K562 (cell line): ENCODE data around the gene LTBP1. TPM values are rescaled to one million over a fixed set of nuclear protein-coding genes. Genes with fewer than 3 reads are reported as not detected.

Source experiments
- ATAC-seq: fragments of 200-7000 bp; cut with Tn5 transposase; 3 replicates; pipeline ENCODE4 v1.9.1; 2020; ENCODE audit warnings: moderate library complexity
- BruUV-seq: library from RNA; stranded (reverse); fragments of 400-500 nt; replicated peaks from 2 replicates; lab custom pipeline; 2021; lab: Mats Ljungman, UMichigan
- CTCF ChIA-PET: fragments of 300-600 bp; formaldehyde crosslinking; extraction: SDS; loops from one replicate; lab custom pipeline; 2021; ENCODE audit warnings: low intra/inter-chr PET ratio; lab: Yijun Ruan, JAX
- POLR2A ChIA-PET: fragments of 300-600, 350-650 bp; sonication (Branson Sonifier 250); formaldehyde crosslinking; extraction: SDS; loops from one replicate; lab custom pipeline; 2021; ENCODE audit warnings: antibody characterized with exemption, inconsistent platforms; lab: Yijun Ruan, JAX
- DNase-seq, 4 experiments: peaks; one replicate each; pipeline versions ENCODE4 v3.0.0 to v3.0.0-alpha.2; 2011 to 2018; ENCODE audit warnings: low spot score in 3 of 4, mixed read lengths in 3 of 4; ENCODE audit errors: extremely low read depth in 1 of 4
- FAIRE-seq: peaks from 2 replicates; lab custom pipeline; 2011; peaks lifted over from hg19 to GRCh38; lab: Jason Lieb, UNC
- H2AFZ ChIP-seq: 2 replicates; pipeline ENCODE4 v1.6.0; 2011; ENCODE audit warnings: low read depth, low read length, control low read depth, inconsistent platforms
- H3K27ac ChIP-seq: fragments of 200-600 bp; 3 replicates; pipeline ENCODE4 v1.8.0; 2011; ENCODE audit warnings: low read depth, mild to moderate bottlenecking, control low read depth, inconsistent platforms, low read length, moderate library complexity, mixed read lengths; ENCODE audit errors: extremely low read depth
- H3K27me3 ChIP-seq, 2 experiments: fragments of 300-600 bp in 1 of 2; 2 replicates in 1 of 2; 3 replicates in 1 of 2; pipeline versions ENCODE4 v1.6.0 to v1.8.0; 2011; ENCODE audit warnings: inconsistent platforms in 2 of 2, low read length in 2 of 2, mild to moderate bottlenecking in 1 of 2, mixed read lengths in 1 of 2, moderate library complexity in 1 of 2; ENCODE audit not compliant: control insufficient read depth in 2 of 2, insufficient read depth in 2 of 2
- H3K36me3 ChIP-seq: fragments of 300-600 bp; 3 replicates; pipeline ENCODE4 v1.8.0; 2011; ENCODE audit warnings: mild to moderate bottlenecking, low read length, inconsistent platforms; ENCODE audit not compliant: control insufficient read depth, insufficient read depth
- H3K4me1 ChIP-seq, 2 experiments: fragments of 200-600 bp in 1 of 2; replicated peaks in 1 of 2; 2 replicates in 1 of 2; 3 replicates in 1 of 2; pipeline versions ENCODE4 v1.5.1 to v1.8.0; 2011; ENCODE audit warnings: inconsistent platforms in 2 of 2, low read length in 2 of 2, mild to moderate bottlenecking in 1 of 2, mixed read lengths in 1 of 2, moderate library complexity in 1 of 2; ENCODE audit not compliant: control insufficient read depth in 2 of 2, insufficient read depth in 2 of 2
- H3K4me2 ChIP-seq: 2 replicates; pipeline ENCODE4 v1.6.1; 2011; ENCODE audit warnings: low read length, control low read depth, inconsistent platforms, mixed read lengths; ENCODE audit not compliant: insufficient read depth
- H3K4me3 ChIP-seq: fragments of 200-600 bp; sonication (generic), shearing (Covaris generic); 2 replicates; pipeline ENCODE4 v1.5.1; 2016; ENCODE audit warnings: control low read depth, inconsistent platforms
- H3K79me2 ChIP-seq: fragments of 200-600 bp; 3 replicates; pipeline ENCODE4 v1.8.0; 2011; ENCODE audit warnings: low read length, inconsistent platforms; ENCODE audit not compliant: control insufficient read depth, insufficient read depth
- H3K9ac ChIP-seq, 2 experiments: 2 replicates each; pipeline versions ENCODE4 v1.6.0 to v1.6.1; 2011; ENCODE audit warnings: low read depth in 2 of 2, low read length in 2 of 2, control low read depth in 1 of 2, inconsistent platforms in 1 of 2, mild to moderate bottlenecking in 1 of 2, mixed read lengths in 1 of 2; ENCODE audit not compliant: insufficient read depth in 1 of 2
- H3K9me1 ChIP-seq: one replicate; pipeline ENCODE4 v1.6.0; 2011; ENCODE audit warnings: inconsistent platforms, mild to moderate bottlenecking, low read length, moderate library complexity; ENCODE audit not compliant: control insufficient read depth, insufficient read depth
- H3K9me3 ChIP-seq: replicated peaks from 2 replicates; pipeline ENCODE4 v1.5.1; 2011; ENCODE audit warnings: low read depth, low read length, inconsistent platforms; ENCODE audit not compliant: control insufficient read depth, insufficient read depth
- H4K20me1 ChIP-seq: replicated peaks from 2 replicates; pipeline ENCODE4 v1.6.1; 2011; ENCODE audit warnings: low read length, inconsistent platforms, mixed read lengths; ENCODE audit not compliant: control insufficient read depth, insufficient read depth
- CBX1 ChIP-seq: sonication (generic); IDR thresholded peaks from 2 replicates; pipeline ENCODE4 v1.6.1; 2016; ENCODE audit warnings: antibody characterized with exemption, low read depth, mild to moderate bottlenecking
- CHD2 ChIP-seq: IDR thresholded peaks from 2 replicates; pipeline ENCODE4 v1.6.1; 2011; ENCODE audit warnings: low read depth, low read length
- FOS ChIP-seq: IDR thresholded peaks from 3 replicates; pipeline ENCODE4 v1.6.1; 2011; ENCODE audit not compliant: insufficient read length; ENCODE audit errors: extremely low read depth
- HCFC1 ChIP-seq: IDR thresholded peaks from 2 replicates; pipeline ENCODE4 v1.6.1; 2012; ENCODE audit warnings: low read depth, low read length, improper control_type of control experiment
- HDAC3 ChIP-seq: fragments of 450-650 bp; IDR thresholded peaks from 2 replicates; pipeline ENCODE4 v1.6.1; 2018; ENCODE audit warnings: borderline replicate concordance, mild to moderate bottlenecking, moderate library complexity; ENCODE audit not compliant: partially characterized antibody
- HDAC8 ChIP-seq: fragments of 450-650 bp; IDR thresholded peaks from 2 replicates; pipeline ENCODE4 v1.6.1; 2016; ENCODE audit warnings: mild to moderate bottlenecking, missing genetic modification characterization, moderate library complexity, missing compliant biosample characterization
- ILK ChIP-seq: fragments of 450-650 bp; IDR thresholded peaks from 2 replicates; pipeline ENCODE4 v1.6.1; 2016; ENCODE audit warnings: missing genetic modification characterization, low read depth, mild to moderate bottlenecking, missing compliant biosample characterization, moderate library complexity, borderline replicate concordance
- MCM7 ChIP-seq, 2 experiments: fragments of 450-650 bp; IDR thresholded peaks; 2 replicates each; pipeline ENCODE4 v1.6.1; 2016 to 2018
- MNT ChIP-seq, 2 experiments: fragments of 450-650 bp; conservative IDR thresholded peaks; 2 replicates each; pipeline ENCODE4 v1.6.1; 2017; ENCODE audit warnings: mild to moderate bottlenecking in 2 of 2, moderate library complexity in 2 of 2
- MXD1 ChIP-seq: fragments of 250-450 bp; sonication (Bioruptor Pico); IDR thresholded peaks from 2 replicates; pipeline ENCODE4 v1.8.0; 2021; ENCODE audit warnings: borderline replicate concordance, mild to moderate bottlenecking, moderate library complexity; ENCODE audit not compliant: poor library complexity, severe bottlenecking
- MYBL2 ChIP-seq, 2 experiments: fragments of 450-650 bp in 1 of 2; sonication (generic) in 1 of 2; formaldehyde crosslinking in 1 of 2; IDR thresholded peaks; 2 replicates each; pipeline versions ENCODE4 v1.6.1 to v1.8.1; 2017 to 2022; ENCODE audit warnings: borderline replicate concordance in 1 of 2, inconsistent platforms in 1 of 2, low read depth in 1 of 2, mild to moderate bottlenecking in 1 of 2, missing genetic modification reagents in 1 of 2, moderate library complexity in 1 of 2
- TCF7L2 ChIP-seq: fragments of 150-350 bp; IDR thresholded peaks from 2 replicates; pipeline ENCODE4 v1.6.1; 2016; ENCODE audit warnings: low read depth, mild to moderate bottlenecking, low read length, moderate library complexity
- WGBS: fragments of 100-300 bp; shearing (Covaris generic); methylation state at CpG from one replicate; pipeline ENCODE4 v1.1.6; 2016; ENCODE audit warnings: low coverage, mixed read lengths; ENCODE audit not compliant: insufficient coverage; ENCODE audit errors: missing lambda C conversion rate; 5-methylcytosine and 5-hydroxymethylcytosine counted together
- in situ Hi-C: fragments of 300-500 bp; cut with MboI; formaldehyde crosslinking; loops from 4 replicates; pipeline ENCODE4 v1.15.0; 2018; ENCODE audit warnings: inconsistent platforms, mixed read lengths
- intact Hi-C: fragments of 100-400 bp; cut with micrococcal nuclease; formaldehyde crosslinking; loops from 2 replicates; pipeline ENCODE4 v1.14.2; 2022
- polyA plus RNA-seq, 8 experiments: library from polyadenylated mRNA; depleted of rRNA in 4 of 8; stranded (reverse) in 5 of 8; unstranded in 3 of 8; fragments of >200 nt; fragmentation: Nextera tagmentation in 2 of 8; fragmentation: Illumina TruSeq in 1 of 8; extraction: Ambion mirVana in 2 of 8; extraction: Trizol in 1 of 8; gene quantifications; 2 replicates each; pipeline versions ENCODE4 v1.2.1 to v1.2.3, GENCODE V29; 2011 to 2014; ENCODE audit warnings: inconsistent platforms in 1 of 8, missing spikeins in 1 of 8
- total RNA-seq, 7 experiments: library from RNA; depleted of rRNA in 6 of 7; stranded (reverse); fragments of >200 nt in 6 of 7; fragmentation: Illumina TruSeq in 2 of 7; extraction: Trizol in 2 of 7; gene quantifications; 2 replicates each; pipeline versions ENCODE4 v1.2.1 to v1.2.3, GENCODE V29; 2011 to 2021; ENCODE audit warnings: low replicate concordance in 1 of 7
- TF ChIP-seq, protein P1 (sequence below): fragments of 450-650 bp; IDR thresholded peaks from 2 replicates; pipeline ENCODE4 v1.7.0; 2016; ENCODE audit warnings: borderline replicate concordance
- TF ChIP-seq, protein P2 (sequence below): fragments of 200-800 bp; sonication (Bioruptor generic); IDR thresholded peaks from 2 replicates; pipeline ENCODE4 v1.6.1; 2017; ENCODE audit warnings: missing genetic modification characterization, missing compliant biosample characterization
- TF ChIP-seq, protein P3 (sequence below), 2 experiments: fragments of 450-650 bp; IDR thresholded peaks; 2 replicates each; pipeline ENCODE4 v1.6.1; 2016

Gene LTBP1
- total and polyA plus RNA-seq, 9 of the 15 experiments (the other 6 are each of a cell fraction or from before 2014, with no cell fraction given) = 3.6 to 16.4 (median 8.5) TPM

GRCh38 chr2:33131111-33131510 is 184.4 kb downstream of the LTBP1 start:
- intact Hi-C loops (loop anchor here (10.0 kb wide), 1 partner anchor 244 kb away; no protein-coding TSS in a partner anchor), in situ Hi-C loops (no loop called here)
- POLR2A ChIA-PET = interaction anchor here (0.6 kb wide), 1 partner anchor 20 kb away, joined by 3 read pairs; no protein-coding TSS in a partner anchor
- no peak overlapping the region for H2AFZ ChIP-seq
- H3K9me3 ChIP-seq = no peaks in the 10 kb centered on the region
- no peak overlapping the region for H3K4me2 ChIP-seq
- no TSS peak for BruUV-seq
- no peak for ATAC-seq
- no peak overlapping the region for H3K4me3 ChIP-seq
- H3K4me1 ChIP-seq = peaks cover 0 to 21% of the 10 kb centered on the region in 2 experiments; a peak in 4 of 5 replicates
- no peaks in the 10 kb centered on the region for H3K36me3 ChIP-seq
- no peak for FAIRE-seq
- no peaks in the 10 kb centered on the region; a peak in 1 of 5 replicates for H3K27me3 ChIP-seq
- no peaks in the 10 kb centered on the region for H3K79me2 ChIP-seq
- no peaks in the 10 kb centered on the region for H3K9me1 ChIP-seq
- H4K20me1 ChIP-seq = no peaks in the 10 kb centered on the region
- H3K27ac ChIP-seq = no peak overlapping the region
- CTCF ChIA-PET = no interaction called here
- no peak for DNase-seq
- WGBS = 51% methylated on average over 4 of the region's 4 CpGs
- no peak overlapping the region for H3K9ac ChIP-seq
- TF ChIP-seq MCM7 (IDR thresholded peaks at IDR 0.05) = no peak
- no peak for TF ChIP-seq MYBL2 (IDR thresholded peaks at IDR 0.05; ENCODE audit: low read depth)
- TF ChIP-seq MYBL2 (CRISPR knock-in tag; IDR thresholded peaks at IDR 0.05; ENCODE audit: borderline replicate concordance) = no peak
- no peak for TF ChIP-seq FOS
- TF ChIP-seq MNT (conservative IDR thresholded peaks at IDR 0.05) = no peak
- no peak for TF ChIP-seq CHD2
- TF ChIP-seq ILK (tag) = no peak
- TF ChIP-seq HDAC8 (tag) = no peak
- TF ChIP-seq, protein P1, sequence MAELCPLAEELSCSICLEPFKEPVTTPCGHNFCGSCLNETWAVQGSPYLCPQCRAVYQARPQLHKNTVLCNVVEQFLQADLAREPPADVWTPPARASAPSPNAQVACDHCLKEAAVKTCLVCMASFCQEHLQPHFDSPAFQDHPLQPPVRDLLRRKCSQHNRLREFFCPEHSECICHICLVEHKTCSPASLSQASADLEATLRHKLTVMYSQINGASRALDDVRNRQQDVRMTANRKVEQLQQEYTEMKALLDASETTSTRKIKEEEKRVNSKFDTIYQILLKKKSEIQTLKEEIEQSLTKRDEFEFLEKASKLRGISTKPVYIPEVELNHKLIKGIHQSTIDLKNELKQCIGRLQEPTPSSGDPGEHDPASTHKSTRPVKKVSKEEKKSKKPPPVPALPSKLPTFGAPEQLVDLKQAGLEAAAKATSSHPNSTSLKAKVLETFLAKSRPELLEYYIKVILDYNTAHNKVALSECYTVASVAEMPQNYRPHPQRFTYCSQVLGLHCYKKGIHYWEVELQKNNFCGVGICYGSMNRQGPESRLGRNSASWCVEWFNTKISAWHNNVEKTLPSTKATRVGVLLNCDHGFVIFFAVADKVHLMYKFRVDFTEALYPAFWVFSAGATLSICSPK = no peak
- TF ChIP-seq TCF7L2 = no peak
- TF ChIP-seq, protein P2, sequence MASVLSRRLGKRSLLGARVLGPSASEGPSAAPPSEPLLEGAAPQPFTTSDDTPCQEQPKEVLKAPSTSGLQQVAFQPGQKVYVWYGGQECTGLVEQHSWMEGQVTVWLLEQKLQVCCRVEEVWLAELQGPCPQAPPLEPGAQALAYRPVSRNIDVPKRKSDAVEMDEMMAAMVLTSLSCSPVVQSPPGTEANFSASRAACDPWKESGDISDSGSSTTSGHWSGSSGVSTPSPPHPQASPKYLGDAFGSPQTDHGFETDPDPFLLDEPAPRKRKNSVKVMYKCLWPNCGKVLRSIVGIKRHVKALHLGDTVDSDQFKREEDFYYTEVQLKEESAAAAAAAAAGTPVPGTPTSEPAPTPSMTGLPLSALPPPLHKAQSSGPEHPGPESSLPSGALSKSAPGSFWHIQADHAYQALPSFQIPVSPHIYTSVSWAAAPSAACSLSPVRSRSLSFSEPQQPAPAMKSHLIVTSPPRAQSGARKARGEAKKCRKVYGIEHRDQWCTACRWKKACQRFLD (CRISPR knock-in tag) = no peak
- no peak for TF ChIP-seq CBX1
- TF ChIP-seq, protein P3, sequence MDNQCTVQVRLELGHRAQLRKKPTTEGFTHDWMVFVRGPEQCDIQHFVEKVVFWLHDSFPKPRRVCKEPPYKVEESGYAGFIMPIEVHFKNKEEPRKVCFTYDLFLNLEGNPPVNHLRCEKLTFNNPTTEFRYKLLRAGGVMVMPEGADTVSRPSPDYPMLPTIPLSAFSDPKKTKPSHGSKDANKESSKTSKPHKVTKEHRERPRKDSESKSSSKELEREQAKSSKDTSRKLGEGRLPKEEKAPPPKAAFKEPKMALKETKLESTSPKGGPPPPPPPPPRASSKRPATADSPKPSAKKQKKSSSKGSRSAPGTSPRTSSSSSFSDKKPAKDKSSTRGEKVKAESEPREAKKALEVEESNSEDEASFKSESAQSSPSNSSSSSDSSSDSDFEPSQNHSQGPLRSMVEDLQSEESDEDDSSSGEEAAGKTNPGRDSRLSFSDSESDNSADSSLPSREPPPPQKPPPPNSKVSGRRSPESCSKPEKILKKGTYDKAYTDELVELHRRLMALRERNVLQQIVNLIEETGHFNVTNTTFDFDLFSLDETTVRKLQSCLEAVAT (IDR thresholded peaks at IDR 0.05) = no peak
- TF ChIP-seq HDAC3 = no peak
- no peak for TF ChIP-seq MXD1 (CRISPR knock-in tag)
- TF ChIP-seq HCFC1 = no peak
